HepG2 (cell line): ENCODE measurements around the gene BRD1. TPM values are rescaled to one million over a fixed set of nuclear protein-coding genes. Genes with fewer than 3 reads are reported as not detected.

ENCODE experiments used
- ATAC-seq: fragments of 200-7000 bp; cut with Tn5 transposase; 3 replicates; pipeline ENCODE4 v1.9.1; 2020; ENCODE audit warnings: mild to moderate bottlenecking, moderate library complexity
- BruUV-seq: library from RNA; stranded (reverse); fragments of 400-500 nt; replicated peaks from 2 replicates; lab custom pipeline; 2021; lab: Mats Ljungman, UMichigan
- CTCF ChIA-PET: fragments of 300-600 bp; formaldehyde crosslinking; extraction: SDS; loops from one replicate; lab custom pipeline; 2021; ENCODE audit warnings: low total read pairs, inconsistent platforms, low intra/inter-chr PET ratio; lab: Yijun Ruan, JAX
- POLR2A ChIA-PET: fragments of 350-600 bp; sonication (Branson Sonifier 250); formaldehyde crosslinking; loops from one replicate; lab custom pipeline; 2020; ENCODE audit warnings: antibody characterized with exemption, inconsistent platforms; lab: Yijun Ruan, JAX
- DNase-seq: peaks from one replicate; pipeline ENCODE4 v3.0.0-alpha.2; 2015; ENCODE audit warnings: low spot score
- FAIRE-seq: peaks from 3 replicates; lab custom pipeline; 2011; peaks lifted over from hg19 to GRCh38; lab: Jason Lieb, UNC
- H2AFZ ChIP-seq: one replicate; pipeline ENCODE4 v1.6.1; 2011; ENCODE audit warnings: low read length, inconsistent platforms
- H3K27ac ChIP-seq: fragments of 300-600 bp; 3 replicates; pipeline ENCODE4 v1.8.0; 2011; ENCODE audit warnings: mixed run types, mild to moderate bottlenecking, mixed read lengths, low read length, inconsistent platforms; ENCODE audit not compliant: insufficient read depth; ENCODE audit errors: extremely low read length
- H3K27me3 ChIP-seq, 2 experiments: fragments of 200-600 bp in 1 of 2; 2 replicates in 1 of 2; 3 replicates in 1 of 2; pipeline versions ENCODE4 v1.6.0 to v1.8.0; 2011; ENCODE audit warnings: low read length in 2 of 2, mild to moderate bottlenecking in 2 of 2, moderate library complexity in 2 of 2, inconsistent platforms in 1 of 2; ENCODE audit not compliant: insufficient read depth in 2 of 2, control insufficient read depth in 1 of 2
- H3K36me3 ChIP-seq, 2 experiments: fragments of 200-600 bp in 1 of 2; replicated peaks in 1 of 2; 2 replicates in 1 of 2; 3 replicates in 1 of 2; pipeline versions ENCODE4 v1.5.1 to v1.8.0; 2011; ENCODE audit warnings: low read length in 2 of 2, inconsistent platforms in 1 of 2; ENCODE audit not compliant: insufficient read depth in 2 of 2, control insufficient read depth in 1 of 2
- H3K4me1 ChIP-seq: 2 replicates; pipeline ENCODE4 v1.5.1; 2012; ENCODE audit warnings: low read length, inconsistent platforms; ENCODE audit not compliant: insufficient read depth
- H3K4me2 ChIP-seq: 2 replicates; pipeline ENCODE4 v1.6.0; 2011; ENCODE audit warnings: low read depth, low read length, inconsistent platforms
- H3K4me3 ChIP-seq, 3 experiments: fragments of 200-600 bp in 1 of 3; sonication (generic), shearing (Covaris generic) in 1 of 3; replicated peaks in 1 of 3; 2 replicates each; pipeline ENCODE4 v1.5.1; 2011 to 2016; ENCODE audit warnings: low read length in 3 of 3, inconsistent platforms in 2 of 3, low read depth in 2 of 3, mild to moderate bottlenecking in 2 of 3, control low read depth in 1 of 3, mixed read lengths in 1 of 3; ENCODE audit not compliant: insufficient read depth in 1 of 3
- H3K79me2 ChIP-seq: one replicate; pipeline ENCODE4 v1.6.1; 2011; ENCODE audit warnings: low read length, inconsistent platforms; ENCODE audit not compliant: insufficient read depth
- H3K9ac ChIP-seq: 2 replicates; pipeline ENCODE4 v1.6.0; 2011; ENCODE audit warnings: mild to moderate bottlenecking, low read depth, low read length, inconsistent platforms; ENCODE audit not compliant: insufficient read depth
- H3K9me3 ChIP-seq: 2 replicates; pipeline ENCODE4 v1.5.1; 2012; ENCODE audit warnings: mild to moderate bottlenecking, low read length
- H4K20me1 ChIP-seq: 2 replicates; pipeline ENCODE4 v1.6.0; 2011; ENCODE audit warnings: inconsistent platforms, mild to moderate bottlenecking, low read length, moderate library complexity; ENCODE audit not compliant: insufficient read depth
- AGO2 ChIP-seq: fragments of 200-400 bp; formaldehyde crosslinking; optimal IDR thresholded peaks from 2 replicates; pipeline ENCODE3; 2017; ENCODE audit warnings: mild to moderate bottlenecking, low read depth, low read length, moderate library complexity
- BRF2 ChIP-seq: sonication (generic); formaldehyde crosslinking; IDR thresholded peaks from 2 replicates; pipeline ENCODE4 v1.8.1; 2022; ENCODE audit warnings: mild to moderate bottlenecking, missing genetic modification reagents
- GTF3A ChIP-seq: sonication (generic); formaldehyde crosslinking; conservative IDR thresholded peaks from 2 replicates; pipeline ENCODE4 v1.4.0; 2020; ENCODE audit warnings: mild to moderate bottlenecking, missing genetic modification reagents
- LBX2 ChIP-seq: sonication (generic); formaldehyde crosslinking; IDR thresholded peaks from 2 replicates; pipeline ENCODE4 v1.5.0; 2020; ENCODE audit warnings: missing genetic modification reagents, mild to moderate bottlenecking, borderline replicate concordance
- PREB ChIP-seq: sonication (generic); formaldehyde crosslinking; IDR thresholded peaks from 2 replicates; pipeline ENCODE4 v1.4.0; 2020; ENCODE audit warnings: missing genetic modification reagents
- RFX5 ChIP-seq: IDR thresholded peaks from 2 replicates; pipeline ENCODE4 v1.6.1; 2011; ENCODE audit warnings: low read depth, low read length, improper control_type of control experiment
- SALL1 ChIP-seq: sonication (generic); formaldehyde crosslinking; IDR thresholded peaks from 2 replicates; pipeline ENCODE4 v1.8.0; 2022; ENCODE audit warnings: mild to moderate bottlenecking, missing genetic modification reagents
- TBX3 ChIP-seq: fragments of 450-650 bp; IDR thresholded peaks from 2 replicates; pipeline ENCODE4 v1.6.1; 2017; ENCODE audit warnings: antibody characterized with exemption, mild to moderate bottlenecking, inconsistent platforms, borderline replicate concordance
- ZNF431 ChIP-seq: sonication (generic); formaldehyde crosslinking; IDR thresholded peaks from 2 replicates; pipeline ENCODE4 v1.9.0; 2022; ENCODE audit warnings: missing genetic modification reagents, low read depth, mild to moderate bottlenecking, borderline replicate concordance
- ZNF557 ChIP-seq: sonication (generic); formaldehyde crosslinking; IDR thresholded peaks from 2 replicates; pipeline ENCODE4 v1.4.0; 2020; ENCODE audit warnings: missing genetic modification reagents
- ZNF644 ChIP-seq: IDR thresholded peaks from 2 replicates; pipeline ENCODE4 v1.6.1; 2016; ENCODE audit warnings: low read depth
- ZNF776 ChIP-seq: sonication (generic); formaldehyde crosslinking; IDR thresholded peaks from 2 replicates; pipeline ENCODE4 v1.4.0; 2020; ENCODE audit warnings: mild to moderate bottlenecking, missing genetic modification reagents
- WGBS: methylation state at CpG from one replicate; pipeline ENCODE4 v1.1.6; 2017; ENCODE audit warnings: low lambda C conversion rate; 5-methylcytosine and 5-hydroxymethylcytosine counted together
- in situ Hi-C: cut with HindIII; loops from 2 replicates; pipeline ENCODE4 v1.10.0; 2017; ENCODE audit warnings: low pct_unique_long_range_greater_than_20kb; ENCODE audit not compliant: extremely low pct_ligation_motif_present
- intact Hi-C: fragments of 100-400 bp; cut with micrococcal nuclease; formaldehyde crosslinking; loops from one replicate; pipeline ENCODE4 v1.10.0; 2022; ENCODE audit not compliant: unreplicated experiment
- polyA plus RNA-seq, 8 experiments: library from polyadenylated mRNA; depleted of rRNA in 3 of 8; stranded (reverse) in 7 of 8; unstranded in 1 of 8; fragments of >200 nt; fragmentation: Illumina TruSeq in 4 of 8; extraction: Trizol in 4 of 8; gene quantifications; 2 replicates each; pipeline versions ENCODE4 v1.2.1 to v1.2.3, GENCODE V29; 2011 to 2016; ENCODE audit warnings: low read depth in 4 of 8, missing spikeins in 1 of 8, mixed read lengths in 1 of 8; ENCODE audit not compliant: insufficient read depth in 1 of 8
- total RNA-seq, 5 experiments: library from RNA; depleted of rRNA; stranded (reverse); fragments of >200 nt; fragmentation: Illumina TruSeq; extraction: Trizol; gene quantifications; 2 replicates each; pipeline ENCODE4 v1.2.3, GENCODE V29; 2016; ENCODE audit warnings: low read depth in 1 of 5

The BRD1 gene
- total and polyA plus RNA-seq, 2 of the 13 experiments (the other 11 are each of a cell fraction or from before 2014, with no cell fraction given): 5.1 to 12.0 TPM

- 54% methylated on average over 11 of the region's 24 CpGs for WGBS
- Histone ChIP-seq H2AFZ (no peak overlapping the region), H3K36me3 (peaks cover 2 to 15% of the 10 kb centered on the region in 2 experiments; a peak in 4 of 5 replicates), H3K4me2 (no peak overlapping the region), H3K4me1 (no peaks in the 10 kb centered on the region), H3K27me3 (no peaks in the 10 kb centered on the region; a peak in 1 of 5 replicates), H3K27ac (no peak overlapping the region), H3K4me3 (no peak overlapping the region), H4K20me1 (no peaks in the 10 kb centered on the region), H3K9ac (no peak overlapping the region), H3K9me3 (peaks cover 7% of the 10 kb centered on the region), H3K79me2 (no peaks in the 10 kb centered on the region)
- ATAC-seq: peak; percentile 44
- BruUV-seq: no TSS peak
- intact Hi-C loops (loop anchor here (5.0 to 10.0 kb wide), 2 partner anchors 266 to 378 kb away; no protein-coding TSS in a partner anchor), in situ Hi-C loops (loop anchor here (5.0 kb wide), 2 partner anchors 153 to 263 kb away; no protein-coding TSS in a partner anchor)
- CTCF ChIA-PET: no interaction called here
- POLR2A ChIA-PET: no interaction called here
- FAIRE-seq: no peak
- DNase-seq: no peak
- TF ChIP-seq GTF3A (no peak), AGO2 (peak; percentile 45), PREB (no peak)
Observed at GRCh38 chr22:49768951-49769690, 58.6 kb downstream of the BRD1 start.

DNA sequence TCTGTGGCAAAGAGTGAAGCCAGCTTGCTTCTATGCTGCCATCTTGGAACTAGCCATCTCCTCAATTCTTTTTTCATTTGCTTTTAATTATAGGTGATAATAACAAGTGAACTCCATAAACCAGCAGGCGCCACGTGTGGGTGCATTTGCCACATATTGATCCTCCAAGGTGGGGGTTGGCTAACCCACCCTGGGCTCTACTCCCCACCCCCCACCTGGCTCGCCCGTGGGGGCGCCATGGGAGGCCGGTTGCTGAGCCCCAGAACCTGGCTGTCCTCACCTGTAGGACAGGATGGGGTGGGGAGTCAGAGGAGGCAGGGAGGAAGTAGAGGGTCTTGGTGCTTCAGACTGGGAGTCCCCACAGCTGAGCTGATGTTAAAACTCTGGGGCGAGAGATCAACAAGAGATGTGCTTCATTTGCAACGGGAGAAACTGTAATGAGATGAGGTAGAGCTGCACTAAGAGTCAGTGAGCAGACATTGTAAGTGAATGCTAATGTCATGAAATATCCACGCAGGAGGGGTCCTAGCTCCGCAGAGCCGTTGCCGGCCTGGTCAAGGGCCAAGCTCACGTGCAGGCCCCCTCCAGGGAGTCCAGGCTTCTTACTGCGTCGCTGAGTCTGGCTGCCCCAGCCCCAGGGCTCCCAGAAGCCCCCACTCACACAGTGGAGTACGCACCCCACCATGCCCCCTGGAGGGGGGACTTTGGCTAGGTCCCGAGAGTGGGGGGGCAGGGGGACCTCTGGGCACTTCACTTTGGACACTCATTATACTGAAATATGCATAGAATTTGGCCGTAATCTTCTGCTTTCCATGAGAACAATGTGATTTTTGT, 59.4 kb downstream of the BRD1 start:
- FAIRE-seq (no peak), ATAC-seq (0 out of 3 replicates have a peak, but pooled peaks have one; percentile 3), DNase-seq (no peak)
- BruUV-seq: no TSS peak
- intact Hi-C loops: loop anchor here (5.0 to 10.0 kb wide), 2 partner anchors 267 to 379 kb away; no protein-coding TSS in a partner anchor
- H3K9ac ChIP-seq: no peak overlapping the region
- H3K79me2 ChIP-seq: no peaks in the 10 kb centered on the region
- no peak overlapping the region for H3K4me2 ChIP-seq
- 86% methylated on average over 14 of the region's 18 CpGs for WGBS
- ChIA-PET CTCF (no interaction called here), POLR2A (no interaction called here)
- no peaks in the 10 kb centered on the region for H4K20me1 ChIP-seq
- H3K27me3 ChIP-seq: peaks cover 0 to 1% of the 10 kb centered on the region in 2 experiments; a peak in 2 of 5 replicates
- no peak overlapping the region for H2AFZ ChIP-seq
- H3K4me3 ChIP-seq: no peak overlapping the region
- H3K4me1 ChIP-seq: no peaks in the 10 kb centered on the region
- peaks cover 0 to 6% of the 10 kb centered on the region in 2 experiments; a peak in 3 of 5 replicates for H3K36me3 ChIP-seq
- H3K9me3 ChIP-seq: peaks cover 7% of the 10 kb centered on the region
- in situ Hi-C loops: loop anchor here (5.0 kb wide), 2 partner anchors 154 to 264 kb away; no protein-coding TSS in a partner anchor
- no peak overlapping the region for H3K27ac ChIP-seq
- no peak for TF ChIP-seq ZNF776
- no peak for TF ChIP-seq TBX3
- TF ChIP-seq BRF2: no peak
- no peak for TF ChIP-seq ZNF557 (CRISPR knock-in tag)
- TF ChIP-seq ZNF644 (CRISPR knock-in tag): no peak
- TF ChIP-seq RFX5: no peak
- TF ChIP-seq SALL1 (CRISPR knock-in tag): no peak
- TF ChIP-seq LBX2 (CRISPR knock-in tag): no peak
- no peak for TF ChIP-seq ZNF431
